IPS DF 6.9 (cell line): ENCODE results near the gene CCDC47.

Source experiments
- DNase-seq: peaks from one replicate; pipeline ENCODE4 v3.0.0-alpha.2; 2013; ENCODE audit warnings: low read depth, low spot score
- H3K27ac ChIP-seq: one replicate; pipeline ENCODE4 v1.5.1; 2013; ENCODE audit warnings: low read length, control low read depth
- H3K27me3 ChIP-seq: 2 replicates; pipeline ENCODE4 v1.6.1; 2013; ENCODE audit warnings: mild to moderate bottlenecking, low read length; ENCODE audit not compliant: control insufficient read depth, insufficient read depth
- H3K36me3 ChIP-seq: 2 replicates; pipeline ENCODE4 v1.6.1; 2013; ENCODE audit warnings: low read length; ENCODE audit not compliant: control insufficient read depth, insufficient read depth
- H3K4me1 ChIP-seq: 2 replicates; pipeline ENCODE4 v1.6.1; 2013; ENCODE audit warnings: low read length; ENCODE audit not compliant: control insufficient read depth, insufficient read depth
- H3K4me3 ChIP-seq: 2 replicates; pipeline ENCODE4 v1.5.1; 2013; ENCODE audit warnings: mild to moderate bottlenecking, low read length
- H3K9me3 ChIP-seq: 2 replicates; pipeline ENCODE4 v1.6.1; 2013; ENCODE audit warnings: low read length, inconsistent platforms; ENCODE audit not compliant: control insufficient read depth, insufficient read depth
- WGBS: extraction: QIAGEN DNeasy Blood & Tissue Kit; methylation state at CpG from one replicate; pipeline ENCODE4 v1.1.7; 2013; ENCODE audit warnings: mixed read lengths, missing lambda C conversion rate; ENCODE audit not compliant: insufficient read length, insufficient coverage; 5-methylcytosine and 5-hydroxymethylcytosine counted together

Gene CCDC47

GRCh38 chr17:63699638-63700527 is 73.5 kb downstream of the CCDC47 start, which contains the start of gene LIMD2:
Gene LIMD2 (minus strand): TSS chr17:63700125. CDS start chr17:63699298, 827 bp downstream.
- Histone ChIP-seq H3K36me3 (no peaks in the 10 kb centered on the region), H3K27ac (no peak within 1 kb of the TSS), H3K4me1 (peaks cover 15% of the 10 kb centered on the region), H3K27me3 (no peaks in the 10 kb centered on the region), H3K9me3 (no peaks in the 10 kb centered on the region), H3K4me3 (peak within 1 kb of the TSS; percentile 67)
- no CpG with 5 or more reads among the region's 133 CpGs for WGBS
- DNase-seq = no peak

DNA sequence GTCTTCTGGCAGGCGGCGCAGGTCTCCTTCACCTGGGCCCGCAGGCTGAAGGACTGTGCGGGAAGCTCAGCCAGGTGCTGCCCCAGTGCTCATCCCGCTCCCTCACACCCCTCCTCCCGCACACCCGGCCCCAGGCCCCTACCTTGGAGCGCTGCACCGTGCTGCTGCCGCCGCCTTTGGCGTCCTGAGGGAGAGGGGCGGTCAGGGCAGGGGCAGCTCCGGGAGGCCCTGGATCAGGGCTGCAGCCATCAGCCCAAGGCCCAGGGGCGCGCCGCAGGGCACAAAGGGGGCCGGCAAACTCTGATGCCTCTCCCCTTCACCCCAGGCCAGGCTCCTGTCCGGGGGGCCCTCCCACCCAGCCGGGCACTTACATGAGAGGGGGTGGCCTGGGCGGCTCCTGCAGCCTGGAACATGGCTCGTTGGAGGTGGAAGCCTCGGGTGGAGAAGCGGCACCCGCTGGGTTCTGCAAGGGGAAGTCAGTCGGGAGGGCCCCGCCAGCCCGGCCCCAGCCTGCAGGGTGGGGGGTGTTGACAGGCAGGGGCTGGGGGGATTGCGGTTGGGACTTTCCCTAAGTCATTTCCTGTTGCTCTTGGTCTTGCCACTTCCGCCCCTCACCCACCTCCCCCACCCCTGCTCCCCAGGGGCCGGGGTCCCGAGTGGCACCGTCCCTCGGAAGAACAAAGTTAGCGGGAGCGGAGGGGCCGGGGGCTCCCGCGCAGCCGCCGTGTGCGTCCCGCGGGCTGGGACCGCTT is 74.3 kb downstream of the CCDC47 start:
- no CpG with 5 or more reads among the region's 45 CpGs for WGBS
- H3K27ac ChIP-seq = no peak overlapping the region
- no peaks in the 10 kb centered on the region for H3K9me3 ChIP-seq
- DNase-seq = no peak
- H3K4me3 ChIP-seq = peak overlapping the region; percentile 67
- H3K27me3 ChIP-seq = no peaks in the 10 kb centered on the region
- H3K36me3 ChIP-seq = no peaks in the 10 kb centered on the region
- H3K4me1 ChIP-seq = peaks cover 15% of the 10 kb centered on the region

- DNase-seq = no peak
- H3K9me3 ChIP-seq = no peaks in the 10 kb centered on the region
- no peak overlapping the region for H3K27ac ChIP-seq
- H3K4me1 ChIP-seq = peaks cover 15% of the 10 kb centered on the region
- H3K36me3 ChIP-seq = 0 out of 2 replicates have a peak, but pooled peaks cover 2% of the 10 kb centered on the region
- H3K4me3 ChIP-seq = peak overlapping the region; percentile 67
- WGBS = no CpG with 5 or more reads among the region's 24 CpGs
- no peaks in the 10 kb centered on the region for H3K27me3 ChIP-seq
Measured at GRCh38 chr17:63698381-63698885, 75.0 kb downstream of the CCDC47 start.

DNA sequence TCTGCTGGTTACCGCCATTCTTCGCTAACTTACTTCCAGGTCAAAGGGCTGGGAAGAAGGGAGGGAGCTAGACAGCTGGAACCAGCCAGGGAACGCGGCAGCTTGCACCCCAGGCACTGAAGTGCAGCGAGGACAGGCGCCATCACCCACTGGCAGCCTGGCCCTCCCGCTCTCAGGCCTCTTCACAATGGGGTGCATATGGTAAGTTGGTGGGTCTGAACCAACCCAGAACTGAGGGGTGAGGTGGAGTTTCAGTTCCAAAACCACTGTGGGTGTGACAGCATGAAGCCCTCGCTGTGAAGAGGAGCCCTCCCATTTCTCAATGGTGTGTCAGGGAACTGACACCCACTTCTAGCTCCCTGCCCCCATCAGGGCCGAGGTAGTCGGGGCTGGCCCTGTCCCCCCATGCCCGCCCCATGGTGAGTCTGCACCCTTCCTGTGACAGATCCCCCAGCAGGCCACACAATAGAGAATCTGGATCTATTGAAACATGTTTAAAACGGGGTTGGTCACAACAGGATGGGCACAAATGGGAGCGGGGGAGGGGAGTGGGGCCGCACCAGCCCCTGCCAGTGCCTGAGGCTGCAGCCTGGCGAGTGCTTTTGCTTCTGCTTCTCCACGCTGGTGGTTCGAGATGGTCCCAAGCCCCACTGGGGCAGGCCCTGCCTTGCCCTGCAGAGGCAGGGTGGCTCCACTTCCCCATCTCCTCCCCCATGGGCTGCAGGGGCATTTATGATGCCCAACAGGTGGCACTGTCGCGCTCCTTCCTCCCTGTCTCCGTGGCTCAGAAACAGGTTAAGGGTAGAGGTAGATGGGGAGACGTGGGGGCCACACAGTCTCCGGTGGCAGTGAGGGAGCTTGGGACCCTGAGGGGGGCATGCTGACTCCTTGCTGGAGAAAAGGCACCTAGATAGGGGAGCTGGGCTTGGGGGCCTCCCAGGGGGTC is 75.8 kb downstream of the CCDC47 start:
- H3K36me3 ChIP-seq = 0 out of 2 replicates have a peak, but pooled peaks cover 2% of the 10 kb centered on the region
- H3K4me3 ChIP-seq = no peak overlapping the region
- H3K27ac ChIP-seq = no peak overlapping the region
- peaks cover 15% of the 10 kb centered on the region for H3K4me1 ChIP-seq
- DNase-seq = no peak
- no peaks in the 10 kb centered on the region for H3K9me3 ChIP-seq
- WGBS = no CpG with 5 or more reads among the region's 22 CpGs
- H3K27me3 ChIP-seq = no peaks in the 10 kb centered on the region

DNA sequence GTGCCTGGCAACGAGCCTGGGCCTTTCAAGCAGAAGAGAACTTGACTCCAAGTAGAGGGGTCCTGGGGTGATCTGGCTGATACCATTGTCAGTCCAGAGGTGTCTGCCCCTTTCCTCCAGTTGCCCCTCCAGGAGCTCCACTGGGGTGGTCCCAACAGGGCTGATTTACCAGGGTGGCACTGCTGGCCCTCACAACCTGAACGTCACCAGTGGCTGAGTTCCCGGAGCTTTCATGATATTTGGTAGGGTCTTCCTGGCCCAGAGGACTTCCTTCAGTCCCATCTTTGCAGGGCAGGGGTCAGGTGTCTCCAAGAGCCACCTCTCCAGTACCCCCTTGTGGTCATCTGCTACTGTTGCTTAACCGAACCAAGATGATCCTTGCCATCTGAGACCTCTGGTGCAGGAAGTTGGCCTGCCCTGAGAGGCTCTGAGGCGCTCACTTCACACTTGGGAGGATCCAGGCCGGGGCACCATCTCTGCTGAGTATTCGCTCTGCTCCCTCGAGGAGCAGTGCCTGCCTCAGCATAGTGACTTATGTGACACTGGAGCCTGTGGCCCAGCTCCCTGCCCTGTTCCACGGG is 76.9 kb downstream of the CCDC47 start:
- no CpG with 5 or more reads among the region's 9 CpGs for WGBS
- peaks cover 15% of the 10 kb centered on the region for H3K4me1 ChIP-seq

GRCh38 chr17:63695889-63696288 is 77.5 kb downstream of the CCDC47 start:
- no peak for DNase-seq
- no peak overlapping the region for H3K27ac ChIP-seq
- H3K9me3 ChIP-seq = no peaks in the 10 kb centered on the region
- WGBS = no CpG with 5 or more reads among the region's 6 CpGs
- H3K36me3 ChIP-seq = 0 out of 2 replicates have a peak, but pooled peaks cover 2% of the 10 kb centered on the region
- no peaks in the 10 kb centered on the region for H3K27me3 ChIP-seq
- H3K4me1 ChIP-seq = peaks cover 10% of the 10 kb centered on the region
- H3K4me3 ChIP-seq = no peak overlapping the region

More for the DNA sequence above, 76.9 kb downstream of the CCDC47 start:
- Histone ChIP-seq H3K36me3 (0 out of 2 replicates have a peak, but pooled peaks cover 2% of the 10 kb centered on the region), H3K27me3 (no peaks in the 10 kb centered on the region), H3K27ac (no peak overlapping the region), H3K4me3 (no peak overlapping the region), H3K9me3 (no peaks in the 10 kb centered on the region)
- DNase-seq = no peak
